Ishikawa (cell line): ENCODE measurements around the gene DMD.

Experiments used
- EP300 ChIP-seq: IDR thresholded peaks from 2 replicates; pipeline ENCODE4 v1.6.1; 2012; ENCODE audit warnings: borderline replicate concordance
- MAX ChIP-seq: IDR thresholded peaks from 2 replicates; pipeline ENCODE4 v1.6.1; 2012
- NFIC ChIP-seq: IDR thresholded peaks from 2 replicates; pipeline ENCODE4 v1.6.1; 2012
- REST ChIP-seq: IDR thresholded peaks from 2 replicates; pipeline ENCODE4 v1.6.1; 2012; ENCODE audit warnings: low read depth, mild to moderate bottlenecking

- TF ChIP-seq MAX = no peak
- no peak for TF ChIP-seq EP300
- no peak for TF ChIP-seq REST
- TF ChIP-seq NFIC = no peak
These were observed 1620.7 kb downstream of the DMD start for GRCh38 chrX:31590581-31591114.
